ENCODE measurements around the gene FALEC.
"Not testable (repeated sequence)": the region's sequence is repeated elsewhere in the genome, so short reads cannot be mapped to it uniquely, and the experiment has no call there.

Gene FALEC

DNA sequence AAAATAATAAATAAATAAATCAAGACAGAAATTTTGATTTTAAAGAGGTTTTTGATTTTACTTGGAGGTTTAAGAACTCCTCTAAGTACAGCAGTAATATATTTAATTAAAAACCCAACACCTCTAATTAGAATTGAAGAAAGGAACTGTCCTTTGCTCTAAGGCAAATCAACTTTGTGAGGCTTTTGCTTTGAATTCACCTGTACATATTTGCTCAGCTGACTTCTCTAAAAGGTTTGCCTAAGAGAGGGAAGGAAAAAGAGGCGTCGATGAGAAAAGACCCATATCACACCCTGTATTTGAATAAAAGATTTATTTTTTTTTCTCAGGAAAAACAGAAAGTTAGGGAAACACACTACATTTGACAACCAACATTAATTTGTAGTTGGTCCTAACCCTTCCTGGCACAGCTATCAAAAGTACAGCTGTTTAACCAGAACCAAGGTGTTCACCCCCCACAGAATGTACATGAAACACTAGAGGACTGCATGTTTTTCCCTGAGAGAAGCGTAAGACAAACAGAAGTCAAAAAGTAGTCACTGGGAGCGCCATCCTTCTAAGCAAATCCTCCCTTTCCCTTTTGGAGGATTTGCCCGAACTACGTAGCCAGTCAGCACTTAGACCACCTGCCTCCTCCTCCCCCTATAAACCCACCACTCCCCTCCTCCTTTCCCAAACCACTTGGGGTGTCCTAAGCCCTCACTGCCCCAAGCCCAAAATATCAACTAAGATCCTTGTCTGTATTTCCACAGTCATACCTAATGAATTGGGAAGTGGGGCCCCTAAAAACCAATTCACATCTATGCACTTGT is 58.9 kb downstream of the FALEC start:
- no peak for DNase-seq (ENCODE audit: low read depth)

DNA sequence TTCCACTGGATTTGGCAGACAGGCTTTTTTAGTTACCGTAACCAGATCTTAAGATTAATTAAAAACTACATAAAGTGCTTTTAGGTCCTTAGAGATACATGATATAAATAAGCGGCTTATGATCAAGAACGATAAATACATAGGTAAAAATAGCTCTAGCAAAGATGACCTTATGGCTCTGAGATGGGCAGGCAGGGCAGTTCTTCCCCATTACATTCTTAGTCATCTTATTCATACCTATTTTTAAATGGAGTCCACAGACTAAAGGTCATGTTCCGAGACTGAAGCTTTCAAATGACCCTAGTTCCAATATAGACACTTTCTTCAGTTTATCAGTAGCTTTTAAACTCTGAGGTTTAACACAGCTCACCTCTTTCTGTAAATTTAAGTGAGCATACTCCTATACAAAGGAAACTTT is 59.5 kb downstream of the FALEC start:
- no peak for DNase-seq (ENCODE audit: low read depth)

DNA sequence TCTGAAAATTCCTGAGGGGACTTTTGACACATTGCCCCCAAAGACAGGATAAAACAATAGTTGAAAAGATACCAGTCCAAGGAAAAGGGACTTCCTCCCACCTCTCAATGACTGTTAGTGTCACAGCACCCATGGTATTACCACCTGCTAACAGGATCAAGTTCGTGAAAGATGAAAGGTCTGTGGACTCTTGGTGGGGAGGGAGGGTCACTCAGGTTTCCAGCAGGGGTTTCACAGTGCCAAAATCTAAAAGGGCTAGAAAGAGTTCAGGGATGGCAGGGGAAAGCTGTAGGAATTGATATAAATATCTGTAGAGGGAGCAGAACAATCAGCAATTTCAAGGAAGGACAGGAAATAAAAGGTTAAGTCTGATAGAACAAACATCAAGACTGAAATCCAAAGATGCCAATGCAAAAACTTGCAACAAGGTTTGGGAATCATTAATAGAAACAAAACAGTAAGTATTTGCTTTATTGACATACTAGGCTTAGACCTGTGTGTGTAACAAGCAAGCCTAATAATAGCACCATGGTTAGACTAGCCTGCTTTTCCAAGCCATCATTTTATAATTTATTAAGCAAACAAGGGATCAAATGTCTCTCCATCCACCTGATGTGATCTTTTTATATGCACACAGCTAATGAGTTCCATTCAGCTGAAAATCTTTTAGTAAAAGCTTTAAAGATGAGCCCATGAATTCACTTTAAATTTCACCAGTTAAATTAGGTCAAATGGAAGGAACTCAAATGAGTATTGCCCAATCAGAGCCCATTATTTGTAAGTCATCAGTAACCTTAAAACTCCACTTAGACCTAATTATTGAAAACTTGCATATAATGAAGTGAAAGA is 60.2 kb downstream of the FALEC start:
- no peak for DNase-seq (ENCODE audit: low read depth)

DNA sequence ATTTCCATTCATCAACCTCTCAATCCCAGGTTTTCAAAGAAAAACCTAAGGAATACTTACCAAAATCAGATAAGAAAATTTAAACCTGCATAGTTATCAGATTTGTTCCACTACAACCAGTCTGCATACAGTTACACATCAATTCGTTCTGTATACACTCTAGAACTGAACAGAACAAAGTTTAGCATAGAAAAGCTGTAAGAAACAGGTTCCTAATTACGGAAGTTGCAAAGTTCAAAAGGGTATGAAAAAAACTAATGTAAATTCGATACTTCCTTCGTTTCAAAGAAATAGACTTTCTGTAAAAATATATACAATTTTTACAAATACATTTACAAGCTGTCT is 60.8 kb downstream of the FALEC start:
- DNase-seq (ENCODE audit: low read depth) = no peak

DNA sequence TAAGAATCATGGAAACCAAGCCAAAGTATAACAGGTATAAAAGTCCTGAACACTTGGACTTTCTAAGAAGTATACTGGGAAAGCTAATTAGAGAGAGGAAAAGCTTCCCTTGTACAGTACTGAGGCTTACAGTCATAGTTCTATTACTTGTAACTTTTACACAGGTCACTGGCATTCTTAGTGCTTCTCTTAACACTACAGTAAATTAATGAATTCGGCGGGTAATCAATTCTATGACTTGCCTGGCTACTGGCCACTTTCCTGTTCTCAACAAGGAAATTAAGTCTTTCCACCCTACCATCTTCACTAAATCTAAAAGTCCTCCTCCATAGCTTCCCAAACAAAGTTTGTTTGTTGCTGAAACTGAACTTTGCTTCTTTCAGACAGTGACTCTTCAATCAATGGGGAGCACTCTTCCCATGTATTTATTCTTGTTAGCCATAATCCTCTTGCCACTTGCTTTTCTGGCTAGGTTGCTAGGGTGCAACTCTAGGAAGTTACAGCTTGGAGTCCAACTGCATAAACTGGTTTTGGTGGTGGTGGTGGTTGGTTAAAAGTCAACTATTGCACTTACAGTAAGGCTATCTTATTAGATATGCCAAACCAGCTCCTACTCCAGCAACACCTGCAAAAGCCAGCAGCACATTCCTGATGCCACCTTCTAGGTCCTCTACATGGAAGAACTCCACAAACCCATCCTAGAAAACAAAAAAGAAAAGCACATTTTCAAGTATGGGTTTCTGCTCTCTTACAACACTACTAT is 61.4 kb downstream of the FALEC start:
- DNase-seq (ENCODE audit: low read depth) = no peak

DNA sequence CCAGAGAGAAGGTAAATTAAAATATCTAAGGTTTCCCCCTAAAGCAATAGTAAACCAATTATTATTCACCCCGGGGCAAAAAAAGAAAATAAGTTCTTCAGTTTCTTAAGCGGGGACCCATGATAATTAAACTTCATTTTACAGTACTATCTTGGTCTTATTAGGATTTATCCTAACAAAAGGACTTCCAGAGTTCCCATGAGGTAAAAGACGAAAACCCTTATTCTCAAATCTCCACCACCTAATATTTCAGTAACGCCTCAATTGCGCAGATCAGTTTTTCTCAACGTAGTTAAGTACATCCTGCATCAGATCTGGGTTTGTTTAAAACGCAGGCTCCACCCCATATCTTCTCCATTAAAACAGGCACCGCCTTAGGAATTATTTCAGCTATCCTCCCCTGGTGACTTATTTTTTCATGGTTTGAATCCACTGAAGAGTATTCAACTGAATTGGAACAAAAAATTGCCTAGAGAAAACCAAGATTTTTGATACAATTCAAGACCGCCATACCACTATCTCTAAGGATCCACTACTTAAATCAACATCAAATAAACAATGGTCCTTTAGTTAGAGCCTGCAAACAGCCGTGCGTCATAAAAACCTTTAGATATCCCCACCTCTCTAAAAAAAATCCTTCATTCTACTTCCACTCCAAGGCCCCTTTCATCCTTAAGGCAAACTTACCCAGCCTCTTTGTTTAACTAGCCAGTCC is 62.2 kb downstream of the FALEC start:
- no peak for DNase-seq (ENCODE audit: low read depth)

DNA sequence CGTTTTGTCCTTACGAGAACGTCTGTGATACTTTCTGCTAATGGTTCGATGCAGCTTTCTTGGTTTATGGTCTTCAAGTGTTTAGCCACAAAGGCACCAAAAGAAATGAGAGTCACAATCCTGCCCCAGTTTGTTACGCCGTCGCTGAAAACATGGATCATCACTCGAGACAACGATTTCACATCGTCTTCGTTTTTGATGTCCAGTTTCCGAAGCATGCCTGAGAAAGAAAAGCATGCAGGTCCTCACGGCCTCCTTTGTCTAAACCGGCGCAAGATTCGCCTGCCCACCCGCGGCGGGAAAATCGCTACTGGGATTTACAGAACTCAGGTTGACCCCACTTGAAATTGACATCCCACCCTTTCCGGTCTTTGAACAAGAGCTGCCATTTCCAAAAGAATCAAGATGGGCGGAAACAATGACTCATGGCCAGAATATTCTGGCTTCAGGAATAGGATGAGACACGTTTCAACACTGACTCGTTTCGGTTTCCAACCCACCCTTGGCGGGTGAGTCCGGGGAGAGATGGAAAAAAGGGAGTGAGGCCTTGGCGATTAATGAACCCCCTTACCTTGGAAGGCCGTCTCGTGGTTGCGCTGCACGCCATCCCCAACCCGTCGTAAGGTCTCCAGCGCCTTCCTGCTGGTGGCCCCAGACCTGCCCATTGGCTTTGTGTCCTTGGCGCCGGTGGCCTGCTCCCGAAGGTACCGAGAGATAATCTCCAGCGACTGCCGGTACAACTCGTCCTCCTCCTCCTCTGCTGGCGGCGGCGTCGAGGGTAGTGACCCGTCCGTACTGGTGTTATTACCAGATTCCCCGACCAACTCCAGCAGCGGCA is 62.9 kb downstream of the FALEC start:
- DNase-seq (ENCODE audit: low read depth) = peak; percentile 88

DNA sequence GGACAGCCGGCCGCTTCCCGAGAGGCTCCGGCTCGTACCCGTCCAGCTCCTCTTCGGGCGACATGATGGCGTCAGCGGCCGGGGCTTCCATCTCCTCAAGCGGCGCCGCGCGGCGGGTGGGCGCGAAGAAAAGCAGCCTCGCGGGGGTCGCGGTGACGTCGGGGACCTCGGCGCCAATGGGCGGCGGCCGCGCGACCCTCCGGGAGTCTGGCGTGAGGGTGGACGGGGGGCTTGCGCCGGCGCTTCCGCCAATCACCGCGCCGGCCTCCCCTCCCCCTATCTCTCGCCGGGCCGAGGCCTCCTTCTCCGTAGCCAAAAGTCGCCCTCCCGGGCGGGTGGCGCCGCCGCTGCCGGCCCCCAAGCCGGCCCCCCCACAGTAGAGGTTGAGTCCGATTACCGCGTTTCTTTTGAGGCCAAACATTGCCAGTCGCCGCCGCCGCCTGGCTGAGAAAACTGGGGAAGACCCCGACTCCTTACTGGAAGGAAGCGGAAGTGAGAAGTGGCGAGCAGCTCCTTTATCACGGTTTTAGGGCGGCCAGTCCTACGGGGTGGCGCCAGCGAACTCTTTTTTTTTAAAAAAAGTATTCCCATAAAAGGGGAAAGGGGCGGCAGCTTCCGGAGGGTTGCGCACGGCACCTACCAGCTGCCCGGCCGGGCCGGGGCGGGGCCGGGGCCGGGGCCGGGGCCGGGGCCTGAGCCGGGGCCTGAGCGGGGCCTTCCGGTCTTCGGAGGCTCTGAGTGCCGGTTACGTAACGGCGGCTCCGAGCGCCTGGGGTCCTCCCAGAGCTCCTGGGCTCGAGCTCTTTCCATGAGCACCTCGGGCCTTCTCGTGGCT is 63.8 kb downstream of the FALEC start, which contains the start of gene MCL1:
Gene MCL1, minus strand, starts transcription at position 501 of the 835 bp plus-strand sequence. Its CDS starts 80 bp downstream, at position 421.
- DNase-seq (ENCODE audit: low read depth) = peak; percentile 93

DNA sequence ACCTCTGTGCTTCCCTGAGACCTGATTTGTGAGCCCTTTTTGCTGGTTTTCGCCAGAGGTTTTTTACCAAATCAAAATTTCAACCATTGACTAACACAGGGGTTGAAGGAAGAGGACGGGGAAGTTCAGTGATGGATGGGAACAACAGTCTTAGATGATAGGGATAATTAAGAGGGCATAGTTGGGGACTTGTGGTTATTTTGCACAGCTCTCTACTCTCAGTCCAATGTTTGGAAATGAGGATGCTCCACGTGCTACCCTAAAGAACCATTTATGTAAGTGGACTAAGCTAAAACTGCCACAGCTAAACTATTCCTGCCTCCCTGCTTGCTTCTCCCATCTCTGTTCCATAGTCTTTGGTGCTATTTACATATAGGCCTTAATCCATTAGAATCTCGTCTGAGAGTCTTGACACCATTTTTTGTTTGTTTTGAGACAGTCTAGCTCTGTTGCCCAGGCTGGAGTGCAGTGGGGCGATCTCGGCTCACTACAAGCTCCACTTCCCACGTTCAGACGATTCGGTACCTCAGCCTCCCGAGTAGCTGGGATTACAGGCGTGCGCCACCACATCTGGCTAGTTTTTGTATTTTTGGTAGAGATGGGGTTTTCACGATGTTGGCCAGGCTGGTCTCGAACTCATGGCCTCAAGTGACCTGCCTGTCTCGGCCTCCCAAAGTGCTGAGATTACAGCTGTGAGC is 64.5 kb downstream of the FALEC start:
- no peak for DNase-seq (ENCODE audit: low read depth)

DNA sequence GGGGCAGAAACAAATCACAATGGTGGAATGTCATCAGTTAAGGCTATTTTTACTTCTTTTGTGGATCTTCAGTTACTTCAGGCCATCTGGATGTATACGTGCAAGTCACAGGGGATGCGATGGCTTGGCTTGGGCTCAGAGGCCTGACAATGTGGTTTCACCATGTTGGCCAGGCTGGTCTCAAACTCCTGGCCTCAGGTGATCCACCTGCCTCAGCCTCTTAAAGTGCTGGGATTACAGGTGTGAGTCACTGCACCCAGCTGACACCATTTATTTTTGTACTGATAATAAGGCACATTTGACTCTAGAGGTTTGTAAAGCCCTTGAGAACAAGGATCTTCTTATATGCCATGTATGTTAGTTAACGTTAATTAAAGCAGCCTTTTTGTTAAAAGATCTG is 65.4 kb downstream of the FALEC start:
- not testable (repeated sequence) for DNase-seq (ENCODE audit: low read depth)

DNA sequence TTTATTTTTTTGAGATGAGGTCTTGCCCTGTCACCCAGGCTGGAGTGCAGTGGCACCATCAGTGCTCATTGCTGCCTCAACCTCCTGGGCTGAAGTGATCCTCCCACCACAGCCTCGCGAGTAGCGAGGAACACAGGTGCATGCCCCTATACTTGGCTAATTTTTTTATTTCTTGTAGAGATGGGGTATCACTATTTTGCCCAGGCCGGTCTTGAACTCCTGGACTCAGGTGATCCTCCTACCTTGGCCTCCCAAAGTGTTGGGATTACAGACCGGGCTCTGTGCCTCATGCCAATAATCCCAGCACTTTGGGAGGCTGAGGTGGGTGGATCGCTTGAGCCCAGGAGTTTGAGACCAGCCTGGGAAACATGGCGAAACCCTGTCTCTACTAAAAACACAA is 65.9 kb downstream of the FALEC start:
- not testable (repeated sequence) for DNase-seq (ENCODE audit: low read depth)

DNA sequence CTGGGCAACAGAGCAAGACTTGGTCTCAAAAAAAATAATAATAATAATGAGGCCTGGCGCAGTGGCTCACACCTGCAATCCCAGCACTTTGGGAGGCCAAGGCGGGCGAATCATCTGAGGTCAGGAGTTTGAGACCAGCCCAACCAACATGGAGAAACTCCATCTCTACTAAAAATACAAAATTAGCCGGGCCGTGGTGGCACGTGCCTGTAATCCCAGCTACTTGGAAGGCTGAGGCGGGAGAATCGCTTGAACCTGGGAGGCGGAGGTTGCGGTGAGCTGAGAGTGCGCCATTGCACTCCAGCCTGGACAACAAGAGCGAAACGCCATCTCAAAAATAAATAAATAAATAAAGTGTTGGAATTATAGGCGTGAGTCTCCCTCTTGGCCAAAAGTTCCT is 66.4 kb downstream of the FALEC start:
- not testable (repeated sequence) for DNase-seq (ENCODE audit: low read depth)

DNA sequence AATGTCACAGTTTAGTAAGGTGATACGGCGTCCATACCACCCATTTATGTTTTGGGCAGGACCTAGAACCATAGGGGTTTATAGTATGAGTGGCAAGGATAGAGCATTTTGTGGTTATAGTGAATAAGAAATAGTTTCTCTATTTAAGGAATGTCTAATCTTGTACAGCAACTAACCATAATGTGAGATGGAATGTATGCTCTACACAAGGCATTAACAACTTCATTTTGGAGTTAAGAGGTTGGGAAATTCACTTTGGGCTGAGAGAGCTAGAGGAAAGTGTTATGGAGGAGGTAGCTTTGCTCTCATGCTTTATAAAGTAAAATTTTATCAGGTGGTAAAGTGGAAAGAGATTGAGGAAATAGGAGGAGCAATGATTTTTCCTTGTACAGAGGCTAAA is 66.8 kb downstream of the FALEC start:
- no peak for DNase-seq (ENCODE audit: low read depth)

Data from fibroblast of the conjunctiva (primary cell).